NT2/D1 (cell line): ENCODE results near the gene COL2A1.

Experiments used
- YY1 ChIP-seq: IDR thresholded peaks from 2 replicates; pipeline ENCODE4 v1.6.1; 2011; ENCODE audit not compliant: insufficient read length, insufficient read depth
- ZNF274 ChIP-seq: IDR thresholded peaks from 2 replicates; pipeline ENCODE4 v1.6.1; 2011; ENCODE audit warnings: mild to moderate bottlenecking, low read depth, low read length

DNA sequence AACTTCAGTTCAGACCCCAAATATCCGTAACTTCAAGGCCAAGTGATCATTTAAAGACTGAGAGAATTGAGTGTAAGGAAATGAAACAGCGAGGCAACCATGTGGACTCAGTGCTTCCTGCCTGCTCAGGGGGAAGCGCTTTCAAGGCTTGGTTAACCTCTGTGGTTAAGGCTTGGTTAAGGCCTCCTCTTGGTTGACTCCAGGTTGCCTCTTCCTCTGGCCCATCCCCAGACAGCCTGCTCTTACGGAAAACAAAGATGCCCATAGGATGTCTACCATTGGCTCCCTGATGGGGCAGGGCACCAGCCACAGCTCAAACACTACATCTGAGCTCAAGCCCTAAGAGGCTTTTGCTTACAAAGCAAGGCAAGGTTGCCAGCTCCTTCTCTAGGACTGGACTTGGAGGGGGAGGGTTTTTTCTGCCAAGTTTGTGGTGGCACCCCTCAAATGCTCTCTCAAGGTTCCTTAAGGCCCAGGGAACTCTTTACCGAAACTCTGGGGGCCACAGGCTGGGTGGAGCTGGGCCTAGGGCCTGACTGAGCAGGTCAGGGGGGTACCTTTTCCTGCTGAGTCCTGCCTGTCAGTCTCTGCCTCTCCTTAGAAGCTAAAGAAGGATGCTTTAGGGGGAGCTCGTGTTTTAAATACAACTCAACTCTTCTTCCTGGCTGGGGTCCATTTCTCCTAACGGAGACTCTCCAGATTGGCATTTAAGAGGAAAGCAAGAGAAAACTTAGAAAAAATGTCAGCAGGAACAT, 13.7 kb downstream of the COL2A1 start:
- TF ChIP-seq YY1 (no peak), ZNF274 (no peak)
